Measurements from ENCODE around the gene SLC25A14. TPM values are rescaled to one million over a fixed set of nuclear protein-coding genes. Genes with fewer than 3 reads are reported as not detected.

SLC25A14 gene
- total and polyA plus RNA-seq, 2 of the 8 experiments (the other 6 are each of a cell fraction or from before 2014, with no cell fraction given): 9.3 to 14.2 TPM

- no peaks in the 10 kb centered on the region for H3K23me2 ChIP-seq (ENCODE audit: low read depth, low read length)
- H3K27ac ChIP-seq (ENCODE audit: low read depth, low read length): no peak overlapping the region
- no peaks in the 10 kb centered on the region for H3K79me2 ChIP-seq (ENCODE audit: control insufficient read depth in 1 of 2, insufficient read depth in 2 of 2, low read length in 2 of 2)
- no peak for DNase-seq (ENCODE audit: low read depth in 1 of 2, low spot score in 2 of 2)
- H3K9me3 ChIP-seq (ENCODE audit: insufficient read depth in 2 of 2, low read depth in 1 of 2, low read length in 1 of 2): no peaks in the 10 kb centered on the region
- no peak overlapping the region for H2AK5ac ChIP-seq (ENCODE audit: low read depth, low read length)
- FAIRE-seq: no peak
- no peak overlapping the region for H2BK15ac ChIP-seq (ENCODE audit: low read length)
- no peaks in the 10 kb centered on the region for H3K79me1 ChIP-seq (ENCODE audit: low read depth, low read length)
- H4K91ac ChIP-seq (replicated peaks; ENCODE audit: insufficient read length, low read length): no peak overlapping the region
- no peak overlapping the region for H2AFZ ChIP-seq (ENCODE audit: low read length)
- H3K4me3 ChIP-seq (ENCODE audit: extremely low read depth in 1 of 4, insufficient read depth in 2 of 4, low read depth in 3 of 4, low read length in 4 of 4): no peak overlapping the region
- H2BK120ac ChIP-seq (replicated peaks; ENCODE audit: low read depth, low read length): no peak overlapping the region
- peaks cover 2 to 12% (median 7%) of the 10 kb centered on the region in 4 experiments; a peak in 6 of 8 replicates for H3K36me3 ChIP-seq (ENCODE audit: control insufficient read depth in 2 of 4, insufficient read depth in 4 of 4, low read length in 3 of 4)
- no peaks in the 10 kb centered on the region for H3K27me3 ChIP-seq (replicated peaks in 1 of 4; ENCODE audit: control insufficient read depth in 3 of 4, extremely low read depth in 1 of 4, insufficient read depth in 3 of 4, low read length in 3 of 4)
- POLR2A ChIA-PET (ENCODE audit: partially characterized antibody): no interaction called here
- H4K8ac ChIP-seq (ENCODE audit: extremely low read depth, insufficient read depth, low read length): no peak overlapping the region
- H3K23ac ChIP-seq (ENCODE audit: insufficient read length): no peak overlapping the region
- H3K4me1 ChIP-seq (replicated peaks in 1 of 4; ENCODE audit: control insufficient read depth in 3 of 4, insufficient read depth in 4 of 4, low read length in 3 of 4): no peaks in the 10 kb centered on the region
- CTCF ChIA-PET (ENCODE audit: partially characterized antibody): no interaction called here
- H3K4me2 ChIP-seq (ENCODE audit: insufficient read depth in 1 of 2, low read depth in 2 of 2, low read length in 2 of 2): no peak overlapping the region
- H3K18ac ChIP-seq (ENCODE audit: extremely low read depth, low read length): no peak overlapping the region
- H3K4ac ChIP-seq (replicated peaks; ENCODE audit: insufficient read length, low read depth, low read length): no peak overlapping the region
- H4K20me1 ChIP-seq (replicated peaks in 1 of 2; ENCODE audit: control insufficient read depth in 1 of 2, insufficient read depth in 2 of 2, low read length in 2 of 2): no peaks in the 10 kb centered on the region
- no peak overlapping the region for H2BK20ac ChIP-seq (ENCODE audit: low read length)
- H3K14ac ChIP-seq (ENCODE audit: insufficient read length): no peak overlapping the region
- H3K56ac ChIP-seq (replicated peaks; ENCODE audit: insufficient read length, low read depth, low read length): no peak overlapping the region
- no peak overlapping the region for H3K9ac ChIP-seq (replicated peaks in 1 of 4; ENCODE audit: extremely low read depth in 1 of 4, low read depth in 3 of 4, low read length in 3 of 4)
- no peak overlapping the region for H2BK12ac ChIP-seq (ENCODE audit: low read depth, low read length)
- WGBS, 2 experiments (ENCODE audit: extremely low coverage in 1 of 2, insufficient coverage in 1 of 2, insufficient read length in 1 of 2, insufficient replicate concordance in 2 of 2, low coverage in 1 of 2, low lambda C conversion rate in 2 of 2, missing lambda C conversion rate in 1 of 2): 100% methylated on average over 1 of the region's 2 CpGs; no CpG with 5 or more reads in 1 of the 2 experiments
- H2BK5ac ChIP-seq (ENCODE audit: low read depth, low read length): no peak overlapping the region
- no peak overlapping the region for H4K5ac ChIP-seq (ENCODE audit: insufficient read length, low read depth, low read length)
- TF ChIP-seq EZH2 (IDR thresholded peaks at IDR 0.05; ENCODE audit: low read depth, low read length, severe bottlenecking) (no peak), ATF3 (IDR thresholded peaks at IDR 0.05; ENCODE audit: insufficient read depth, low read depth, low read length) (no peak), HDAC6 (IDR thresholded peaks at IDR 0.05; ENCODE audit: low read depth, low read length) (no peak), ATF2 (IDR thresholded peaks at IDR 0.05; ENCODE audit: low read length) (no peak), TEAD4 (IDR thresholded peaks at IDR 0.05; ENCODE audit: low read depth, low read length) (no peak), SUZ12 (IDR thresholded peaks at IDR 0.05; ENCODE audit: low read length) (no peak), JUN (IDR thresholded peaks at IDR 0.05; ENCODE audit: low read depth, low read length) (no peak), RAD21 (IDR thresholded peaks at IDR 0.05 in 1 of 2, conservative IDR thresholded peaks at IDR 0.05 in 1 of 2; ENCODE audit: low read depth in 2 of 2, low read length in 2 of 2) (no peak), BRCA1 (IDR thresholded peaks at IDR 0.05; ENCODE audit: low read depth, low read length) (no peak), BCL11A (IDR thresholded peaks at IDR 0.05; ENCODE audit: low read depth in 2 of 2, low read length in 2 of 2) (no peak)
- TF ChIP-seq, protein P1, sequence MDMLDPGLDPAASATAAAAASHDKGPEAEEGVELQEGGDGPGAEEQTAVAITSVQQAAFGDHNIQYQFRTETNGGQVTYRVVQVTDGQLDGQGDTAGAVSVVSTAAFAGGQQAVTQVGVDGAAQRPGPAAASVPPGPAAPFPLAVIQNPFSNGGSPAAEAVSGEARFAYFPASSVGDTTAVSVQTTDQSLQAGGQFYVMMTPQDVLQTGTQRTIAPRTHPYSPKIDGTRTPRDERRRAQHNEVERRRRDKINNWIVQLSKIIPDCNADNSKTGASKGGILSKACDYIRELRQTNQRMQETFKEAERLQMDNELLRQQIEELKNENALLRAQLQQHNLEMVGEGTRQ (IDR thresholded peaks at IDR 0.05; ENCODE audit: low read length): no peak
Observed at GRCh38 chrX:130413415-130413814, 73.7 kb downstream of the SLC25A14 start.
